Adrenal gland (tissue), 19 donors: ENCODE data around the gene OR51S1. TPM values are rescaled to one million over a fixed set of nuclear protein-coding genes. Genes with fewer than 3 reads are reported as not detected.

Source experiments
- DNase-seq, 7 donors: peaks; one replicate each; pipeline ENCODE4 v3.0.0-alpha.2; 2019 to 2020
- H3K27ac ChIP-seq, 5 donors: fragments of 200-600 bp; sonication (generic) in 4 of 5; 1 replicate in 3 of 5; 2 replicates in 2 of 5; pipeline versions ENCODE4 v1.5.1 to v1.8.0; 2016 to 2020; ENCODE audit warnings: mild to moderate bottlenecking in 1 of 5
- H3K27me3 ChIP-seq: fragments of 200-600 bp; 2 replicates; pipeline ENCODE4 v1.8.0; 2021
- H3K36me3 ChIP-seq, 2 donors: fragments of 200-600 bp; replicated peaks in 1 of 2; 1 replicate in 1 of 2; 2 replicates in 1 of 2; pipeline versions ENCODE4 v1.5.1 to v1.8.0; 2018 to 2022
- H3K4me1 ChIP-seq, 2 donors: fragments of 200-600 bp; replicated peaks in 1 of 2; 1 replicate in 1 of 2; 2 replicates in 1 of 2; pipeline versions ENCODE4 v1.5.1 to v1.8.0; 2018 to 2021
- H3K4me3 ChIP-seq, 4 donors: fragments of 200-600 bp; sonication (generic) in 3 of 4; one replicate each; pipeline ENCODE4 v1.5.1; 2016 to 2018
- H3K9me3 ChIP-seq, 3 donors: fragments of 200-600 bp; sonication (generic) in 1 of 3; replicated peaks in 1 of 3; 1 replicate in 2 of 3; 2 replicates in 1 of 3; pipeline versions ENCODE4 v1.5.1 to v1.8.0; 2016 to 2021
- CTCF ChIP-seq, 6 experiments: fragments of 450-650 bp in 4 of 6; fragments of 200-600 bp in 2 of 6; sonication (generic) in 1 of 6; IDR thresholded peaks; 1 replicate in 5 of 6; 2 replicates in 1 of 6; pipeline versions ENCODE4 v1.5.1 to v1.8.0; 2016 to 2021; ENCODE audit warnings: antibody characterized with exemption in 6 of 6, mild to moderate bottlenecking in 2 of 6, moderate library complexity in 1 of 6
- POLR2A ChIP-seq, 2 donors: fragments of 450-650 bp; IDR thresholded peaks; one replicate each; pipeline ENCODE4 v1.6.1; 2017; ENCODE audit warnings: antibody characterized with exemption in 2 of 2, mild to moderate bottlenecking in 2 of 2, moderate library complexity in 1 of 2
- WGBS, 4 donors: extraction: QIAGEN DNeasy Blood & Tissue Kit in 2 of 4; methylation state at CpG; one replicate each; pipeline versions ENCODE4 v1.1.5 to v1.1.7; 2013 to 2017; 5-methylcytosine and 5-hydroxymethylcytosine counted together
- intact Hi-C, 2 donors: fragments of 100-400 bp; cut with DNase I; formaldehyde crosslinking; loops; one replicate each; pipeline versions ENCODE4 v1.14.1 to v1.15.0; 2022 to 2023
- long read RNA-seq, 10 donors: library from polyadenylated mRNA in 3 of 10; unstranded in 2 of 10; stranded (forward) in 1 of 10; transcript quantifications; one replicate each; pipeline ENCODE4 v2.0.0 and lab custom pipeline, GENCODE V29; 2021 to 2026
- polyA plus RNA-seq, 3 donors: library from polyadenylated mRNA; stranded (reverse); fragments of 200-250 nt in 2 of 3; fragments of 350-450 nt in 1 of 3; fragmentation: Illumina TruSeq in 1 of 3; extraction: RNeasy Lipid Tissue Mini Kit (QIAGEN cat#74804) in 1 of 3; gene quantifications; one replicate each; pipeline ENCODE4 v1.2.3, GENCODE V29; 2013 to 2014
- total RNA-seq, 9 donors: library from RNA; depleted of rRNA in 4 of 9; stranded (reverse); fragments of >200 nt in 4 of 9; fragments of 120-200 nt in 1 of 9; fragmentation: NEBNext Ultra II Directional in 1 of 9; extraction: Animal tissue kit (Norgen Biotek cat#: 25700) in 1 of 9; gene quantifications; one replicate each; pipeline versions ENCODE4 v1.1.0 to v1.2.4, GENCODE V29; 2013 to 2023
- donor health status: healthy with polysubstance abuse.
- donor health status: Bipolar disorder and iron deficiency.
- donor health status: DM: yes; HTN: yes; CAD: no.
- donor health status: DM: no; HTN: no; CAD: no.
- donor health status: DM: no; HTN: no; CAD: no.
- donor health status: DM: yes; HTN: yes; CAD: no.

Gene OR51S1
- total RNA-seq (not detected), polyA plus RNA-seq (not detected)
- long read RNA-seq, donor 1, result 0 reads
- long read RNA-seq, donor 2, result 0 reads
- long read RNA-seq, donor 3, result 0 reads
- long read RNA-seq, donor 4, result 0 reads
- long read RNA-seq, donor 5, result 0 reads
- long read RNA-seq, donor 6, result 0 reads
- long read RNA-seq, donor 7, result 0 reads
- long read RNA-seq, donor 8, result 0 reads
- long read RNA-seq, donor 9, result 0 reads
- long read RNA-seq, donor 10, result 0 reads

DNA sequence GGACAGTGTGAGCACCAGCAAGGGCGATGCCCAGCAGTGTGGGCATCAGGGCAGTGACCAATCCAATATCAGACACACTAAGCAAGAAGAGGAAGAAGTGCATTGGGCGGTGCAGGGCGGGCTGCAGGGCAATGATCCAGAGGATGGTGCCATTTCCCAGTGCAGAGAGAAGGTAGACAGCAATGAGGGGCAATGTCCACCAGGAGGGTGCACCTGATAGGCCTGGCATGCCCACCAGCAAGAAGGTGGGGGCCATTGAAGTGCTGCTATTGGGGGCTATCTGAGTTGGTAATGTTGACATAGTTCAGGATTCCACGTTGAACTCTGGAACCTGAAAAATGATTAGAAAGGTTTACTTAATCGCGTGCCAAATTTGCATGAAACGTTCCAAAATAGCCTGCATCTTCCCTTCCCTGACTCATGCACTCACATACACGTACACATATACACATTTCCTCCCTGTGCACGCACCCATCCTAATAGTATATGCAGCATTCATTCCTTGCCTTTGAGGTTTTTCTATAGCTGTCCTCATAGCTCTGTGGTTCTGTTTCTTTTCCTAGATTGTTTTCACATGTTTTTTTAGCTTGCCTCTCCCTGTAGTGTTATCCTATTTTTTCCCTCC is at the start of gene OR51S1:
TSS of gene OR51S1 (minus strand) at position 301 of the 625 bp plus-strand sequence. CDS start at position 301, 0 bp downstream.
- WGBS, 4 donors, result 59 to 75% (median 68%) methylated on average over 9 of the region's 9 CpGs
- intact Hi-C loops, result no loop called here
- TF ChIP-seq POLR2A (IDR thresholded peaks at IDR 0.05) (no peak), CTCF (IDR thresholded peaks at IDR 0.05) (no peak)
- H3K27me3 ChIP-seq, result no peaks in the 10 kb centered on the region
- H3K4me1 ChIP-seq, result no peaks in the 10 kb centered on the region
- no peaks in the 10 kb centered on the region for H3K9me3 ChIP-seq
- no peak within 1 kb of the TSS for H3K4me3 ChIP-seq
- H3K27ac ChIP-seq, result no peak within 1 kb of the TSS
- H3K36me3 ChIP-seq, result no peaks in the 10 kb centered on the region
- DNase-seq, result no peak

- TF ChIP-seq CTCF (IDR thresholded peaks at IDR 0.05) (no peak), POLR2A (IDR thresholded peaks at IDR 0.05) (no peak)
- WGBS, 4 donors, result 78 to 91% (median 86%) methylated on average over 1 of the region's 1 CpG
- Histone ChIP-seq H3K9me3 (no peaks in the 10 kb centered on the region), H3K27ac (no peak overlapping the region), H3K36me3 (no peaks in the 10 kb centered on the region), H3K4me1 (no peaks in the 10 kb centered on the region), H3K27me3 (no peaks in the 10 kb centered on the region), H3K4me3 (no peak overlapping the region)
- intact Hi-C loops, result no loop called here
- DNase-seq, result no peak
Observed at GRCh38 chr11:4891996-4892640, 43.1 kb upstream of the OR51S1 start.

DNA sequence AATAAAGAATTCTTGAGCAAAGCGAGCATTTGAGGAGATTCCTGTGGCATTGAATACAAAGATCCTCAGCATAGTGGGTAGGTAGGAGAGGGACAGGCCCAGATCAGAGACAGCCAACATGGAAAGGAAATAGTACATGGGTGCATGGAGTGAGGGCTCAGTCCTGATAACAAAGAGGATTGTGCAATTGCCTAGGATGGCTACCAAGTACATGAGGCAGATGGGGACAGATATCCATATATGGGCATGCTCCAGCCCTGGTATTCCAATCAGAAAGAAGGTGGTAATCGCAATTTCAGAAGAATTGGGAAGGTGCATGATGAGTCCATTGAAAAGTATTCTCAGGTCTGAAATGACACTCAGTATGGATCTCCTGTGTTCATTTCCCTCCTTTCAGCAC is 41.3 kb upstream of the OR51S1 start:
- intact Hi-C loops, result no loop called here
- no peaks in the 10 kb centered on the region for H3K4me1 ChIP-seq
- H3K4me3 ChIP-seq, result no peak overlapping the region
- H3K27me3 ChIP-seq, result no peaks in the 10 kb centered on the region
- H3K36me3 ChIP-seq, result no peaks in the 10 kb centered on the region
- 79 to 83% (median 79%) methylated on average over 2 of the region's 2 CpGs for WGBS, 4 donors
- no peaks in the 10 kb centered on the region for H3K9me3 ChIP-seq
- no peak for DNase-seq
- H3K27ac ChIP-seq, result no peak overlapping the region
- TF ChIP-seq POLR2A (IDR thresholded peaks at IDR 0.05) (no peak), CTCF (IDR thresholded peaks at IDR 0.05) (no peak)

DNA sequence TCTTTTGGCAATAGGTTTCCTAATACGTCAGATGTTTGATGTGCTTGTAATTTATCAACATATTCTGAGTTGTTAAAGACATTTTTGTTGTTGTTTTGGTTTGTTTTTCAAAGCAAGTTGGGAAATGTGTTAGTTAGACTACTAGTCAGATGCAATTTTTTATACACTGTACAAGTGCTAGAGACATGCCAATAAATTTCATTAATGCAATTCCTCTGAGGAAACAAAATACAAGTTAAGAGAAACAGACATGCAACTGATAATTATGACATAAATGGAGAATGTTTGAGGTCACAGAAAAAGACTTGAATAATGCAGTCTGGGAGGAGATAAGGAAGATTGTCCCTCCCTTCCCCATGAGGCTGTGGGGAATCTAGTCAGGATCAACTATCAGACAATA is 38.6 kb upstream of the OR51S1 start:
- no peaks in the 10 kb centered on the region for H3K4me1 ChIP-seq
- intact Hi-C loops, result no loop called here
- TF ChIP-seq CTCF (IDR thresholded peaks at IDR 0.05), result no peak
- TF ChIP-seq POLR2A (IDR thresholded peaks at IDR 0.05), result no peak
- 0% methylated on average over 1 of the region's 1 CpG for WGBS, 4 donors
- H3K27me3 ChIP-seq, result no peaks in the 10 kb centered on the region
- no peak overlapping the region for H3K27ac ChIP-seq
- H3K36me3 ChIP-seq, result no peaks in the 10 kb centered on the region
- DNase-seq, result no peak
- H3K4me3 ChIP-seq, result no peak overlapping the region
- no peaks in the 10 kb centered on the region for H3K9me3 ChIP-seq
